Measurements from ENCODE around the gene ZDHHC8. TPM values are rescaled to one million over a fixed set of nuclear protein-coding genes. Genes with fewer than 3 reads are reported as not detected.

The ZDHHC8 gene
- polyA plus RNA-seq, 2 of the 4 experiments (the other 2 are of a cell fraction) = 5.3 to 28.1 TPM

GRCh38 chr22:20137671-20138416, 6.2 kb downstream of the ZDHHC8 start:
- Histone ChIP-seq H3K4me2 (no peak overlapping the region), H3K9me3 (no peaks in the 10 kb centered on the region), H3K27ac (no peak overlapping the region), H3K4me3 (no peak overlapping the region), H3K4me1 (peaks cover 4% of the 10 kb centered on the region; the same call in 1 of the 3 replicates)
- TF ChIP-seq KDM1A (IDR thresholded peaks at IDR 0.05; ENCODE audit: low read depth) = no peak
- no peak for TF ChIP-seq ZNF302 (CRISPR knock-in tag; IDR thresholded peaks at IDR 0.05)
- no peak for TF ChIP-seq BHLHE40 (IDR thresholded peaks at IDR 0.05; ENCODE audit: low read depth, low read length)
- no peak for TF ChIP-seq ZSCAN20 (CRISPR knock-in tag; IDR thresholded peaks at IDR 0.05)
- TF ChIP-seq BCL3 (IDR thresholded peaks at IDR 0.05) = no peak
- no peak for TF ChIP-seq FOSL2 (IDR thresholded peaks at IDR 0.05)
- TF ChIP-seq FOSL2 (CRISPR knock-in tag; IDR thresholded peaks at IDR 0.05) = no peak
- TF ChIP-seq CTCF (IDR thresholded peaks at IDR 0.05) = no peak
- TF ChIP-seq JUNB (IDR thresholded peaks at IDR 0.05) = no peak
- no peak for TF ChIP-seq RFX5 (IDR thresholded peaks at IDR 0.05)
- TF ChIP-seq USF2 (IDR thresholded peaks at IDR 0.05) = no peak
- TF ChIP-seq HOXB5 (CRISPR knock-in tag; IDR thresholded peaks at IDR 0.05) = no peak
- DNase-seq (ENCODE audit: low read depth in 1 of 2, low spot score in 1 of 2) = no peak
- ATAC-seq = no peak
- no peak for FAIRE-seq
- ChIA-PET POLR2A (no interaction called here), CTCF (interaction anchor here (1.5 to 1.6 kb wide), 2 partner anchors 9 to 19 kb away, joined by 4 read pairs; no protein-coding TSS in a partner anchor)
- WGBS (ENCODE audit: missing lambda C conversion rate) = 86% methylated on average over 11 of the region's 26 CpGs

- no peak for DNase-seq (ENCODE audit: low read depth in 1 of 2, low spot score in 1 of 2)
- H3K4me2 ChIP-seq = no peak overlapping the region
- no peak overlapping the region for H3K27ac ChIP-seq
- WGBS (ENCODE audit: missing lambda C conversion rate) = 75% methylated on average over 4 of the region's 4 CpGs
- ChIA-PET CTCF (interaction anchor here (1.5 to 1.6 kb wide), 2 partner anchors 9 to 19 kb away, joined by 4 read pairs; no protein-coding TSS in a partner anchor), POLR2A (no interaction called here)
- H3K4me1 ChIP-seq = no peaks in the 10 kb centered on the region; the same call in 2 of the 3 replicates
- no peak overlapping the region for H3K4me3 ChIP-seq
- no peak for FAIRE-seq
- no peaks in the 10 kb centered on the region for H3K9me3 ChIP-seq
- no peak; a peak in 1 of 6 replicates for ATAC-seq
- no peak for TF ChIP-seq BHLHE40 (IDR thresholded peaks at IDR 0.05; ENCODE audit: low read depth, low read length)
Observed at GRCh38 chr22:20138417-20138738, 6.8 kb downstream of the ZDHHC8 start.

- DNase-seq (ENCODE audit: low read depth in 1 of 2, low spot score in 1 of 2) = no peak
- ATAC-seq = no peak
- WGBS (ENCODE audit: missing lambda C conversion rate) = 96% methylated on average over 6 of the region's 16 CpGs
- Histone ChIP-seq H3K27ac (no peak overlapping the region), H3K4me1 (no peaks in the 10 kb centered on the region; the same call in 2 of the 3 replicates), H3K4me2 (no peak overlapping the region), H3K4me3 (no peak overlapping the region), H3K9me3 (no peaks in the 10 kb centered on the region)
- FAIRE-seq = no peak
- POLR2A ChIA-PET = no interaction called here
- CTCF ChIA-PET = interaction anchor here (1.2 to 1.6 kb wide), 3 partner anchors 10 to 18 kb away, joined by 3 to 4 read pairs (median 4); no protein-coding TSS in a partner anchor
- TF ChIP-seq PHF8 (IDR thresholded peaks at IDR 0.05; ENCODE audit: borderline replicate concordance, low read depth) = no peak
- no peak for TF ChIP-seq MYC (IDR thresholded peaks at IDR 0.05; ENCODE audit: borderline replicate concordance, low read length)
- no peak for TF ChIP-seq USF2 (IDR thresholded peaks at IDR 0.05)
- TF ChIP-seq CEBPB (IDR thresholded peaks at IDR 0.05) = no peak
- no peak for TF ChIP-seq CBX8 (IDR thresholded peaks at IDR 0.05)
- TF ChIP-seq ZC3H11A (IDR thresholded peaks at IDR 0.05) = no peak
- TF ChIP-seq MAZ (IDR thresholded peaks at IDR 0.05; ENCODE audit: borderline replicate concordance, low read depth, low read length) = no peak
- no peak for TF ChIP-seq RNF2 (IDR thresholded peaks at IDR 0.05; ENCODE audit: borderline replicate concordance, low read depth)
- no peak for TF ChIP-seq HES2 (IDR thresholded peaks at IDR 0.05)
Observed at GRCh38 chr22:20138868-20139267, 7.3 kb downstream of the ZDHHC8 start.

Data from A549 (cell line).